HG03442 (cell line): ENCODE results near the gene MYO9B.
A peak's percentile ranks its signal among the peaks of the same experiment; 100 is the strongest.

Source experiments
- ATAC-seq: cut with Tn5 transposase; IDR thresholded peaks from one replicate; pipeline ENCODE4 v1.9.1; 2021; ENCODE audit warnings: mild to moderate bottlenecking, moderate library complexity; ENCODE audit not compliant: unreplicated experiment

Gene MYO9B

GRCh38 chr19:17209126-17210036 lies 133.8 kb downstream of the MYO9B start:
- no peak for ATAC-seq

- no peak for ATAC-seq
Observed at GRCh38 chr19:17210296-17210695, 134.7 kb downstream of the MYO9B start.

GRCh38 chr19:17211547-17212446 lies 136.2 kb downstream of the MYO9B start:
- ATAC-seq, result no peak

GRCh38 chr19:17213334-17213733 lies 137.8 kb downstream of the MYO9B start:
- ATAC-seq, result no peak

- no peak for ATAC-seq
Observed at GRCh38 chr19:17214508-17215126, 139.0 kb downstream of the MYO9B start.

- peak; percentile 75 for ATAC-seq
Observed at GRCh38 chr19:17215127-17215971, 139.8 kb downstream of the MYO9B start, which contains the start of gene USE1. Gene USE1, plus strand, starts transcription at chr19:17215357. Its CDS starts 49 bp downstream, at chr19:17215406.

GRCh38 chr19:17216058-17216670 lies 140.6 kb downstream of the MYO9B start:
- no peak for ATAC-seq

GRCh38 chr19:17219286-17219685 lies 143.7 kb downstream of the MYO9B start:
- ATAC-seq, result no peak

- ATAC-seq, result no peak
Observed at GRCh38 chr19:17220207-17220758, 144.7 kb downstream of the MYO9B start.

GRCh38 chr19:17225053-17225452 lies 149.5 kb downstream of the MYO9B start:
- no peak for ATAC-seq

GRCh38 chr19:17226002-17226933 lies 150.7 kb downstream of the MYO9B start, which contains the start of gene OCEL1:
Gene OCEL1, plus strand, starts transcription at chr19:17226226. Its CDS starts 22 bp downstream, at chr19:17226248.
- peak; percentile 87 for ATAC-seq

- ATAC-seq, result no peak
Observed at GRCh38 chr19:17227798-17228367, 152.3 kb downstream of the MYO9B start.

- no peak for ATAC-seq
Observed at GRCh38 chr19:17229890-17230289, 154.3 kb downstream of the MYO9B start.

- ATAC-seq, result no peak
Observed at GRCh38 chr19:17232258-17232657, 156.7 kb downstream of the MYO9B start.

GRCh38 chr19:17234911-17235299 lies 159.3 kb downstream of the MYO9B start:
- ATAC-seq, result no peak

GRCh38 chr19:17235300-17235970 lies 159.9 kb downstream of the MYO9B start:
- ATAC-seq, result peak; percentile 62
